HL-60 (cell line): ENCODE results near the gene WNT7B.

Experiments
- GABPA ChIP-seq: IDR thresholded peaks from 2 replicates; pipeline ENCODE4 v1.6.1; 2012; ENCODE audit warnings: low read depth
- POLR2AphosphoS5 ChIP-seq: IDR thresholded peaks from 2 replicates; pipeline ENCODE4 v1.6.1; 2012; ENCODE audit warnings: low read depth
- SPI1 ChIP-seq: IDR thresholded peaks from 2 replicates; pipeline ENCODE4 v1.6.1; 2012; ENCODE audit warnings: low read depth, mild to moderate bottlenecking, borderline replicate concordance
- TF ChIP-seq, protein P1 (sequence below): IDR thresholded peaks from one replicate; pipeline ENCODE4 v1.5.1; 2011; ENCODE audit warnings: low read length, control low read depth, inconsistent platforms; ENCODE audit not compliant: insufficient read depth
- TF ChIP-seq, protein P2 (sequence below): IDR thresholded peaks from 2 replicates; pipeline ENCODE4 v1.6.1; 2012; ENCODE audit warnings: low read depth; ENCODE audit not compliant: insufficient replicate concordance

DNA sequence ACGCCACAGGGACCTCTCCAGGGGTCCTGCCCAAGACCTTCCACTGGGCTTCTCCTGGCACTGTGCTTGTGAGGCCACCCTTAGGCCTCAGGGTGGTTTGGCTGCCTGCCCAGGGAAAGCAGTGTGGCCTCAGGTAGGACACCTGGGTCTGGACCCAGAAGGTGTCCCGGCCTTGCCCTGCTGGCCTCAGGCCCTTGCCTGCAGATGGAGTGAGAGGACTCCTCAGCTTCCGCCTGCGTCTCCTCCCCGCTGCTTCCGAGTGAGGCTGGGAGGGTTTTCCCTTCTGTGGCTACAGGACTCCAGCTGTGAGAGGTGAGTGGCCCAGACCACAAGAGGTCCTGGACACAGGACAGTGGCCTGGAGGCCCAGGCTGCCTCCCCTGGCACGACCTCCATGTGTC, 60.4 kb downstream of the WNT7B start:
- TF ChIP-seq, protein P1, sequence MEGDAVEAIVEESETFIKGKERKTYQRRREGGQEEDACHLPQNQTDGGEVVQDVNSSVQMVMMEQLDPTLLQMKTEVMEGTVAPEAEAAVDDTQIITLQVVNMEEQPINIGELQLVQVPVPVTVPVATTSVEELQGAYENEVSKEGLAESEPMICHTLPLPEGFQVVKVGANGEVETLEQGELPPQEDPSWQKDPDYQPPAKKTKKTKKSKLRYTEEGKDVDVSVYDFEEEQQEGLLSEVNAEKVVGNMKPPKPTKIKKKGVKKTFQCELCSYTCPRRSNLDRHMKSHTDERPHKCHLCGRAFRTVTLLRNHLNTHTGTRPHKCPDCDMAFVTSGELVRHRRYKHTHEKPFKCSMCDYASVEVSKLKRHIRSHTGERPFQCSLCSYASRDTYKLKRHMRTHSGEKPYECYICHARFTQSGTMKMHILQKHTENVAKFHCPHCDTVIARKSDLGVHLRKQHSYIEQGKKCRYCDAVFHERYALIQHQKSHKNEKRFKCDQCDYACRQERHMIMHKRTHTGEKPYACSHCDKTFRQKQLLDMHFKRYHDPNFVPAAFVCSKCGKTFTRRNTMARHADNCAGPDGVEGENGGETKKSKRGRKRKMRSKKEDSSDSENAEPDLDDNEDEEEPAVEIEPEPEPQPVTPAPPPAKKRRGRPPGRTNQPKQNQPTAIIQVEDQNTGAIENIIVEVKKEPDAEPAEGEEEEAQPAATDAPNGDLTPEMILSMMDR, result no peak
- TF ChIP-seq, protein P2, sequence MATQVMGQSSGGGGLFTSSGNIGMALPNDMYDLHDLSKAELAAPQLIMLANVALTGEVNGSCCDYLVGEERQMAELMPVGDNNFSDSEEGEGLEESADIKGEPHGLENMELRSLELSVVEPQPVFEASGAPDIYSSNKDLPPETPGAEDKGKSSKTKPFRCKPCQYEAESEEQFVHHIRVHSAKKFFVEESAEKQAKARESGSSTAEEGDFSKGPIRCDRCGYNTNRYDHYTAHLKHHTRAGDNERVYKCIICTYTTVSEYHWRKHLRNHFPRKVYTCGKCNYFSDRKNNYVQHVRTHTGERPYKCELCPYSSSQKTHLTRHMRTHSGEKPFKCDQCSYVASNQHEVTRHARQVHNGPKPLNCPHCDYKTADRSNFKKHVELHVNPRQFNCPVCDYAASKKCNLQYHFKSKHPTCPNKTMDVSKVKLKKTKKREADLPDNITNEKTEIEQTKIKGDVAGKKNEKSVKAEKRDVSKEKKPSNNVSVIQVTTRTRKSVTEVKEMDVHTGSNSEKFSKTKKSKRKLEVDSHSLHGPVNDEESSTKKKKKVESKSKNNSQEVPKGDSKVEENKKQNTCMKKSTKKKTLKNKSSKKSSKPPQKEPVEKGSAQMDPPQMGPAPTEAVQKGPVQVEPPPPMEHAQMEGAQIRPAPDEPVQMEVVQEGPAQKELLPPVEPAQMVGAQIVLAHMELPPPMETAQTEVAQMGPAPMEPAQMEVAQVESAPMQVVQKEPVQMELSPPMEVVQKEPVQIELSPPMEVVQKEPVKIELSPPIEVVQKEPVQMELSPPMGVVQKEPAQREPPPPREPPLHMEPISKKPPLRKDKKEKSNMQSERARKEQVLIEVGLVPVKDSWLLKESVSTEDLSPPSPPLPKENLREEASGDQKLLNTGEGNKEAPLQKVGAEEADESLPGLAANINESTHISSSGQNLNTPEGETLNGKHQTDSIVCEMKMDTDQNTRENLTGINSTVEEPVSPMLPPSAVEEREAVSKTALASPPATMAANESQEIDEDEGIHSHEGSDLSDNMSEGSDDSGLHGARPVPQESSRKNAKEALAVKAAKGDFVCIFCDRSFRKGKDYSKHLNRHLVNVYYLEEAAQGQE, result no peak
- TF ChIP-seq GABPA (no peak), POLR2AphosphoS5 (no peak), SPI1 (no peak)
